A204.1 (cell line): ENCODE measurements around the gene SPATA13.

Experiments
- FAIRE-seq: peaks from 2 replicates; lab custom pipeline; 2012; peaks lifted over from hg19 to GRCh38; lab: Jason Lieb, UNC

The SPATA13 gene

DNA sequence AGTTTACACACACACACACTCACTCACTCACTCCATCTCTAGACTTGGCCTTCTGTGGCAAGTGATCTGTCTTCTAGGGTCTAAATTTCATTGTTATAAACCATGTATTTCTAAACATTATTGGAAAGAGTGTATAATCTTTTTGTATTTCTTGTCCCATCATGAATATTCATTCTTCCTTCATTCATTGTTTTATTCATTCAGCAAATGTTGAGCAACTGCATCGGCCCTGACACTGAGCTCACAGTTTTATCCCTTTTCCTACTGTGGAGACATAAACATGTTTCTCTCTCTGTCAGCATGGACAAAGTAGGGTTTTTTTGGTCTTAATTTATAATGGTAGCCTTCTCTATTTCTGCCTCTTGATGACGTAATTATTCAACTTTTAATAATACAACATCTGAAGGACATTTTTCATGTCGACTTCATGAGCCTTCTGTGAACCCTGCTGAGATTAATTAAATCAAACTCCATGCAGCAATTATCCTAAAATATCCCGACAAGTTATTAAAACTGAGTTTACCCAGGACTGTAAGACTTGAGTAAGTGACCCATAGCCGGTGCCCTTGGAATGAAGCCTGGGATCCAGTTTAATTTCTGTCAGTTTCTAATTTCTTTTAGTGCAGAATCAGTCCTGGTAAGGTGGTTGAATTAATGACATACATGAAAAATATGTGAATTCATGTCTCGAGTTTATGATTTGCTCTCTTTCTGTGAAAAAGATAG lies 7.3 kb downstream of the SPATA13 start:
- FAIRE-seq: no peak

DNA sequence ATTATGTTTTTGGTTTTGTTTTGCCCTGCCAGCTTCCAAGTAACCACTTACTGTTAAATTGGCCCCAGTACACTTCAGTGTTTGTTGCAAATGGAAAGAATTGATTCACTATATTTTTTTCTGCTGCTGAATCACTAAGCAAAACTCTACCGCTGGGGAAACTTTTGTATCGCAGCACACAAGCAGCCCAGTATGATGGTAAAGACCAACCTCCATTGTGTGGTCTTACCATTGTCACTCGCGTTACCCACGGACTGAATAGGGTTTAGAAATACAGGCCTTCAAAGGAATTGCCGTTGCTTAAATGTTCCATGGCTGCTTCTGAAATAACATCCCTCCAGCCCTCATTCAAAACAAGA lies 7.9 kb downstream of the SPATA13 start:
- no peak for FAIRE-seq

DNA sequence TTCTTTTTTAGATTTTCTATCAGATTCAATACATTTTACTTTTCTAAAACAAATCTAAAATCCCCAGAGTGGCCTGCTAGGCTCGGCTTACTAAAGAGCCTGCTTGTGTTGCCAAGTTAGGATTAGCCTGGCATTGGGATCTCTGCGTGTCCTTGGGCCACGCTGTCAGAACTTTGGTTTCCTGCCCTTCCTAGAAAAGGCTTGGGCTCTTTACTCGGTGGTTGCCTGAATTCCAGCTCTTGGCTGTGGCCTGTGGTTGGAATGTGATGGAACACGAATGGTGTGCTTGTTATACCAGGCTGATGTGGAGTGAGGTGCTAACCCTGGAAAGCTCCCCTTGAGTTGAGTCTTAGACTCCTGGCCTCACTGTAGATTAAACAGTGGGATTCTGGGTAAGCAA lies 8.5 kb downstream of the SPATA13 start:
- no peak for FAIRE-seq

DNA sequence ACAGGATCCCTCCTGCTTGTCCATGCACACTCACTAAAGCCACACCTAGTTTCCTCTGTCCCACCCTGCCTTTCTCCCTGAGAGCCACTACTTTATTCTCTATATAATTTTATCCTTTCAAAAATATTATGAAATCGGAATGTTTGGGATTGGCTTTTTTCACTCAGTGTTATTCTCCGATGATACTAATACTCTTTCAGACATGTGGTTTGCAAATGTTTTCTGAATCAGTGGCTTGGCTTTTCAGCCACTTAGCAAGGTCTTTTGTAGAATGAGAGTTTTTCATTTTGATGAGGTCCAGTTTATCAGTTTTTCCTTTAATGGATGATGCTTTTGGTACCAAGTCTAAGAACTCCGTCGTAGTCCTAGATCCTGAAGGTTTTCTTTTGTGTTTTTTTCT lies 11.6 kb downstream of the SPATA13 start:
- FAIRE-seq: no peak

DNA sequence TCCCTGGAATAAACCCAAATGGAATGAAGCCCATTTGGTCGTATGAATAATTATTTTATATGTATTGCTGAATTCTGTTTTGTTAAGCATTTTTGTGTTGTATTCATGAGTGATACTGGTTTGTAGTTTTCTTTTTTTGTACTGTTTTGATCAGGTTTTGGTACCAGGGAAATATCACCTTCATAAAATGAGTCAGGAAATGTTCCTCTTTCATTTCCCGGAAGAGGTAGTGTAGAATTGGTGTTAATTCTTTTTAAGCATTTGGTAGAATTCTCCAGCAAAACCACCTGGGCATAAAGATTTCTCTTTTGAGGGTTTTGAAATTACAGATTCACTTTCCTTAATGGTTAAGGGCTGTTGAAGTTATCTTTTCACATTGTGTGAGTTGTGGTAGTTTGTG lies 13.3 kb downstream of the SPATA13 start:
- FAIRE-seq: no peak

DNA sequence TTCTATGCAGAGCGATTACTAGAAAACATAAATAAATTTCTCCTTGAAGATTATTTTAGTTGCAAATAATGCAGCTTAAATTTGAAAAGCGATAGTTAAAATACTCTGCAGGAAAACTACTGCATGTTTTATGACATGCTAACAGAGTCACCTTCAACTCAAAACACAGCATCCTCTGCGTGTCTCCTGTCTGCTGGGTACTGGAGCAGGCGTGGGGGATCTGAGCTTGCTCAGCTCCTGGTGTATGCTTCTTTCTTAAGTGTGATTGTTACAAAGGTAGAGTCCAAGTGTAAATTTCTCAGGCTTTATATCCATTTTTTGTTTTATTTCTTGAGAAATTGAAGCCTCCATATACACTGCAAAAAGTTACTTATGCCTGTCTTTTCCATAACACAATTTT lies 15.3 kb downstream of the SPATA13 start:
- FAIRE-seq: no peak

DNA sequence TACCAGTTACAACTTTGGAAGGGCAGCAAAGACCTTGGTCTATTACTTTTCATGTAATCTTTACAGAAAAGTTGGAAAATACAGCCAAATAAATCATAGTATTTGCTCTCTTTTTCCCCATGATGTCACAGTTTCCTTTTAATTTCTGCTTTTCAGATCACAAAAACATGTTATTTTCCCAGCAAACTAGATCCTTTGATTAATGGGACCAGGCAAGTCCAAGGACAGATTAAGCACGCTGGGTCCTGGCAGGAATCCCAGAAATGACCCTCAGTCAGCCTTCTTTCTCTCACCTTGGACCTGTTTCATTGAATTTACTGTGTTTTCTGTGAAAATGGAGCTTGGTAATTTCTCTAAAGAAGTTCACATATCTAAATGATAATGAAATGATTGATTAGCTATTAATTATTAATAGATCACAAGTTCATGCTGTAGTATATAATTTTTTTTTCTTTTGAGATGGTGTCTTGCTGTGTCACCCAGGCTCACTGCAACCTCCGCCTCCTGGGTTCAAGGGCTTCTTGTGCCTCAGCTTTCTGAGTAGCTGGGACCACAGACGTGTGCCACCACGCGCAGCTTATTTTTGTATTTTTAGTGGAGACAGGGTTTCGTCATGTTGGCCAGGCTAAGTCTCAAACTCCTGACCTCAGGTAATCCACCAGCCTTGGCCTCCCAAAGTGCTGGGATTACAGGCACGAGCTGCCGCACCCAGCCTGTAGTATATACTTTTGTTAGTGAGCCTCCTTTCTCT lies 16.0 kb downstream of the SPATA13 start:
- FAIRE-seq: no peak

DNA sequence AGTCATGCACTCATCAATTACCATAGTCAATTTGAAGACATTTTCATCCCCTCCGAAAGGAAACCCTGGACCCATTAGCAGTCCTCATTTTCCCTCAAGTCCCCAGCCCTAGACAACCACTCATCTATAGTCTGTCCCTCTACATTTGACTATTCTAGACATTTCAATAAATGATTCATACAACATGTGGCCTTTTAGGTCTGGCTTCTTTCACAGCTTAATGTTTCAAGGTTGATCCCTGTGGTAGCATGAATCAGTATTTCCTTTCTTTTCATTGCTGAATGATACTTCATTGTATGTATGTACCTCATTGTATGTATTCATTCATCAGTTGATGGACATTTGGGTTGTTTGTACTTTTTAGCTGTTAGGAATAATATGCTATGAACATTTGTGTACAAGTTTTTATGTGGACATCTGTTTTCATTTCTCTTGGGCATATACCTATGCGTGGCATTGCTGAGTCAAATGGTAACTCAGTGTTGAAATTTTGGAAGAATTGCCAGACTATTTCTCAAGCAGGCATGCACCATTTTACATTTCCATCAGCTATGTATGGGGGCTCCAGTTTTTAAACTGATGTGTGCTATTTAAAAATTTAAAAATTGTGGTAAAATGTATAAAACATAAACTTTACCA lies 18.4 kb downstream of the SPATA13 start:
- FAIRE-seq: no peak

DNA sequence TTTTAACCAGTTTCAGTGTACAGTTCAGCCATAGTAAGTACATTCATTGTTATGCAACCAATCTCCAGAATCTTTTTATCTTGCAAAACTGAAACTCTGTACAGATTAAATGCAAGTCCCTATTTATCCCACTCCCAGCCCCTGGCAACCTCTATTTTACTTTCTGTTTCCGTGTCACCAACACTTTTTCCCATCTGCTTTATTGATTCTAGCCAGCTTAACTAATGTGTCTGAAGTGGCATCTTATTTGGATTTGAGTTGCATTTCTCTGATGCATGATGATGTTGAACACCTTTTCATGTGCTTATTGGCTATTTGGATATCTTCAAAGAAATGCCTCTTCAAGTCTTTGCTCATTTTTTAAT lies 18.9 kb downstream of the SPATA13 start:
- no peak for FAIRE-seq

DNA sequence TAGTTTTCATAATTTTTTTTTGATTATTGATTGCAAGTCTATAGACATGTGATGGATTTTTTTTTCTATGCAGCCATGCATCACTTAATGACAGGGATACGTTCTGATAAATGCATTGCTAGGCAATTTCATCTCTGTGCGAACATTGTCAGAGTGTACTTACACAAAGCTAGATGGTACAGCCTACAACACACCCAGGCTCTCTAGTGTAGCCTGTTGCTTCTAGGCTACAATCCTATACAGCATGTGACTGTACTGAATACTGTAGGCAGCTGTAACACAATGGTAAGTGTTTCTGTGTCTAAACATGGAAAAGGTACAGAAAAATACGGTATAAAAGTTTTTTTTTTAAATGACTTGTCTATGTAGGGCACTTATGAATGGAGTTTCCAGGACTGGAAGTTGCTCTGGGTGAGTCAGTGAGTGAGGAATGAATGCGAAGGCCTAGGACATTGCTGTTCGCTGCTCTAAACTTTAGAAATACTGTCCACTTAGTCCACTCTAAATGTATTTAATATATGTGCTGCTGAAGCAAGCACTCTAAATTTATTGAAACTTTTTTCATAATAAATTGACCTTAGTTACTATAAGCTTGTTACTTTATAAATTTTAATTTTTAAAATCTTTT lies 20.3 kb downstream of the SPATA13 start:
- FAIRE-seq: peak; percentile 74

DNA sequence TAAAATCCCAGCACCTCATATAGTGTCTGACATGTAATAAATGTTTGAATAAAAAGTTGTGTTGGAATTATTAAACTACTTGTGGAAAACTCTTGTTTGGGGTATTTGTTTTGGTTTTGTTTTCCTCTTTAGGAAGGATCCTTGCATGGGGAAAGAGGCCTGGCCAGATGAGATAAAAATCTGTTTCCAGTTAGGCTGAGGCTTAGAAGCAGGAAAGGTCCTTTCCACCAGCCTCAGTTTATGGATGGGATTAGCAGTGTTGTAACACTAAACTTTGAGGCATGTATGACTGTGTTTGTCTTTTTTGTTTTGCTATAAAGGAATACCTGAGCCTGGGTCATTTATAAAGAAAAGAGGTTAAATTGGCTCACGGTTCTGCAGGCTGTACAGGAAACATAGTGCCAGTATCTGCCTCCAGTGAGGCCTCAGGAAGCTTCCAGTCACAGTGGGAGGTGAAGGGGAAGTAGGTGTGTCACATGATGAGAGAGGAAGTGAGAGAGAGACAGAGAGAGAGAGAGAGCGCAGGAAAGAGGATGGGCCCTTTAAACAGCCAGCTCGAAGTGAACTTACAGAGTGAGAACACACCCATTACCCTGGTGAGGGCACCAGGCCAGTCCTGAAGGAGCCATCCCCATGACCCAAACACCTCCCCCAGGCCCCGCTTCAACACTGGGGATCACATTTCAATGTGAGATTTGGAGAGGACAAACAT lies 21.6 kb downstream of the SPATA13 start:
- FAIRE-seq: no peak

DNA sequence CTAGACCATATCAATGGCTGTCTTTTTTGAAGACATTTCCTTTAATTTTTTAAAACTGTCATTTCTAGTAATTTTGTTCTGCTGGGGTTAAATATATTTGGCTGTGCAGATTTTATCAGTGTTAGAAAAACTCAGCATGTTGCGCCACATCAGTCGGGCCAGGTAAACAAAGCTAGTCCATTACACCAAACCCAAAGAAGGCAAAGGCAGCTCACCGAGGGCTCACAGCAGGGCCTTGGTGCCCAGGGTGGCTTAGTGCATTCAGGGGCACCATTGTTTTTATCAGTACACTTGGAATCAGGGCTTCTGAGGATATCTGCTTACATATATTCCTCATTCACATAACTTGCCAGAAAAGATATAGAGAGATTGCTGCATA lies 22.2 kb downstream of the SPATA13 start:
- FAIRE-seq: no peak

DNA sequence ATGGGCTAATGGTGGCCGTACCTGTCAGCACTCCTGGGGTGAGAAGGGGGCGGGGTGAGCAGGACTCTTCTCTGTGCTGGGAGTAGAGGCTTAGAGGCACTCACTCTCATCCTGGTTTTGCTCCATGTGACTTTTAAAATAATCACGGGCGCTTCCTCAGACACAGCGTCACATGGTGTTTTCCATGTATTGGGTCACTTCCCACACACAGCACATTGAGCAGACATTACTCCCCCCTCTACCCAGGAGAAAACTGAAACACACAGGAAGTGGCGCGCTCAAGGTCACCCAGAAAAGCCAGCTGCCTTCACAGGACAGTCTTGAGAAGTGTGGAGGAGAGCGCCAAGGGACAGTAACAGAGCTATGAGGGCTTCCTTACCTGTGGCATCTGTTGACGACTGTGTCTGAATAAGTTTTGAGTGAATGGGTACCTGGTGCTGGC lies 23.2 kb downstream of the SPATA13 start:
- FAIRE-seq: no peak

DNA sequence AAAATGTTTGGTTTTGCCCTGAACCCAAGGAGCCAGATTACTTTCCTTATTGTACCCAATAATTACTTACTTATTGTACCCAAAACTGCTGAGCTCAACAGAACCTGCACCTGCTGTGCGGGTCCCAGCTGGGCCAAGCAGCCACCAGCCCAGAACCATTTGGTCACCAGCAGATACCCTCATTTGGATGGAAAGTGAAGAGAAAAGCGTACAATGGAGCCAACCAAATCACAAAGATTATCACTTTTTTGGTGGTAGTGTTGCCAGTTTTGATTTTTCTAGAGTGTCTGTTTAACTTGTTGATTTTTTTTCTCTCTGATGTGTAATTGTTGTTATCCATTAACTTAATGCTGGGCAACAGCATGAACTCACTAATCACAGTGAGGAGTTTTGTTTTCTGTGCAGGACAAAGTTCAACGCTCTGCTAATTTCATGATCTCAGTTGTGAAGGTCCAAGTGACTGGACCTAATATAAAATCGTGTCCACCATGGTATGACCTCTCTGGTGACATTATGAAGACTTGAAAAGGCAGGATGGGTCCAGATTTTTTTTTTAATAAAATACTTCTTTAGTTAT lies 23.8 kb downstream of the SPATA13 start:
- no peak for FAIRE-seq

DNA sequence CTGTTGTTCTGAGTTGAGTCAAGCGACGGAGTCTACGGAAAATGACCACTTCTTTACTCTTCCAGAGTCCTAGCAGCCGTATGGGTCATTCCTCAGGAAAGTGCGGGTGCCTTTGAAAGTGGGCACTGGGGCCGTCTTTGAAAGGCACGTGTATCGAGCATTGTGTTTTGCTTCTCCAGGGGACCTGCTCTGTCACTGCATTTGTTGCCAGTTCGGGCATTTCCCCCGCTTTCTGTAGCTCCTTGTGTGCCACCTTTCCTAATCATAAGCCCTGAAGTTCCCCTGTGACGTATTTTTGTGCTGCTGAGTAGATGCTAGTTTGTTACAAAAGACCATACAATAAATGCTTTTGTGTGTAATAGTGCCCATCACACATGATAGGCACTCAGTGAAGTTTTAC lies 24.4 kb downstream of the SPATA13 start:
- no peak for FAIRE-seq

DNA sequence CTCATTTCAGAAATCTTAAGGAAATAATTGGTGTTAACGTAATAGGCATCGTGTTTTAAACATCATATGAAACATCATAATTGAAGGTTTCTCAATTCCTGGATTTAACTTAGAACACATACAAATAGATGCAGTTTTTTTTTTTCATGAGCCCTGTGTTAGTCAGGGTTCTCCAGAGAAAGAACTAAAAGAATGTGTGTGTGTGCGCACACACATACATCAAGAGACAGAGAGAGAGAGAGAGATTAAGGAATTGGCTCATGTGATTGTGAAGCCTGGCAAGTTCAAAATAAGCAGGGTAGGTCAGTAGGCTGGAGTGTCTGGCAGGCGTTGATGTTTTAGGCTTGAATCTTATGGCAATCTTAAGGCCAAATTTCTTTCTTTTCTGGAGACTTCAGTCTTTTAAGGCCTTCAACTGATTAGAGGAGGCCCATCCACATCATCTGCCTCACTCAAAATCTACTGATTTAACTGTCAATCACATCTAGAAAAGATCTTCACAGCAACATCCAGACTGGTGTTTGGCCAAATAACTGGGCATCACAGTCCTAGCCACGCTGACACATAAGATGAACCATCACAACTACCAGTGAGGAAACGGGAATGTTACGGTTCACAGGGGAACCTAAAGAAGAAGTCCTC lies 25.2 kb downstream of the SPATA13 start:
- no peak for FAIRE-seq

DNA sequence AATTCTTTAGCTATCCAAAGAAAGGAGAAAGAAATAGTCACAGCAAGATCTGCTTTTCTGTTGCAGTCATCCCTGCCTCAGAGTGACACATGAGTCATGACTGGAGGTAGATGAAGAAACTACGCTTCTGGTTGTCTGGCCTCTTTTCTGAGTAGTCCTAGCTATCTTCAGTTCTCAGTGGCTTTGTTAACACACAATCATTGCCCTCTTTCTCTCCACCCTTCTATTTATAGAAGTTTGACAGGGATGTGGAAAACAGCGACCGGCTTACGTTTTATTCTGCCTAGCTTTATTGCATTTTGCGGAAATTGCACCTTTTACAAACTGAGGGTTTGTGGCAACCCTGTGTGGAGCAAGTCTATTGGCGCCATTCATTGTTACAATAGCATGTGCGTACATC lies 26.7 kb downstream of the SPATA13 start:
- FAIRE-seq: no peak

DNA sequence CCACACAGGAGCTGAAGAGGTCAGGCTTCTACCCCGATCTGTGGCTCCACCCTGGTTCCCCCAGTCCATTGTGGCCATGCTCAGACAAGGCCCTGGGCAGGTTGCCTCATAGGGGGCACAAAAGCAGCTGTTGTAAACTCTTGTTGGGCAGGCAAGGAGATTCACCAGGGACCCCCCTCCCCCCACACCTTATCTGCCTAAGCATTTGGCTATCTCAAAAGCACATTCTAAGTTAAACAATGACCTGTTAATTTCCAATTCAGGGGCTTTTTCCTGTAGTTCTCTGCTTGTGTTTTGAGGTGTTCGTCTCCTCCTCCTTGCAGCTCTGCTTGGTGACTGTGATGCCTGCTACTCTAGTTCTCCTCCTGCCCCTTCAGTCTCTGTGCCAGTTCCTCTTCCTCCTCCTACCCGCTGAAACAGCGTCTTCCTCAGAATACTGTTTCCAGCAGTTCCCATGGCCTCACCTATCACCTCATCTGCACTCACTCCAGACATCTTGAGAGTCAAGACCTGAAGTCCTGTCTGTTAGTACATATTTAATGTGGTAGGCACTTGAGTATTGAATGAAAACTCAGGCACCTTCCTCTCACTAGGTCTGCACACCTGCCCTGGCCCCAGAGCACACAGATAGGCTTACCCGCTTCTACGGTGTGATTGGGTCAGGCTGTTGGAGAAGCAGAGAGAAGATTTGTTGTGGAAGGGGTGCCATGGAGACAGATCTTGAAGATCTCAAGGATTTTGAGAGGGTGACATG lies 31.7 kb downstream of the SPATA13 start:
- no peak for FAIRE-seq

DNA sequence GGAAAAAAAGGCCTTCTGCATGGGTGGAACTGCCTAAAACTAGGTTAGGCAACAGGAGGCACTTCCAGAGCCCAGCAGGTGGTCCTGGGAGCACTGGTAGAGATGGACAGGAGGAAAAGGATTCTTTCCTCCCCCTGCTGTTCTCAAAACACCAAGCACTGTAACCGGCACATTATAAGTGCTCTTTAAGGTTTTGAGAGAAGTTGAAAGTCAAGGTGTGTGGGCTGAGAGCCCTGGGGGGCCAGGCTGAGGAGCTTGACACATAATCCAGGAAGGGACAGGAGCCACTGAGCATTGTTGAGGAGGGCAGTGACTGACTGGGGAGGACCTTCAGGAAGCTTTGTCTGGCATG lies 32.3 kb downstream of the SPATA13 start:
- no peak for FAIRE-seq

DNA sequence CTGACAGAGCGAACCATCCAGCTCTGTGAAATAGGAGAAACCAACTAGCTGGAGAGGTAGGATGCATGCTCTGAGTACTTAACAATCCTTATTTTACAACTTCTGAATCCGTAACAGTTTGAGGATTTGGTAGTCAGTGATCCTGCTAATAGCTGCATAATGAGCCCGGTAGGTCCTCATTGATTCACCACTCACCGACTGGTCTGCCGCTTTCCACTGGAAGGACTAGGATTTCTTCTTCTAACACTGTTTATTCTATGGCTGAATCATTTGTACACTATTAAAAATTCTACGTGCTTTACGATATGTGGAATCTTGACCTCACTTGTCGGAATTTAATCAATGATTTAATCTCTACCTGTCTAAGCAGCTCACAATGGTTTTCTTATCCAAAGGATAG lies 33.9 kb downstream of the SPATA13 start:
- no peak for FAIRE-seq

DNA sequence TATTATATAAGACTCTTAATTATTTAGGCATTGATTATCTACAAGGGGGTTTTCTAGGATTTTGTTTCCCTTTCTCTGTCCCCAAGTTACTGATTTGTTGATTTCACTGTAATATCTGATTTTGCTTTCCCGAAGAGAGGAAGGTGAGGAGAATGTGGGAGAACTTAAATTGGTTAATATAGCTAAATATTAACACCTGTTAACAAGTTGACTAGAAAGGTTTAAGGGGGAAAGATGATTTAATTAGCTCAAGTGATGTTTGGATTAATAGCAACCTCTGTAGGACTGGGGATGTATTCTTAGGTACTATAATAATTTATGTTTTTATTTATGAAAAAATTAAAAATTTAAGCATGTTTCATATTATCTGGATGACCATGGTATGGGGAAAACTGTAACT lies 35.1 kb downstream of the SPATA13 start:
- FAIRE-seq: no peak
